Measurements from ENCODE around the gene ADIRF. TPM values are rescaled to one million over a fixed set of nuclear protein-coding genes. Genes with fewer than 3 reads are reported as not detected.
"Not testable (repeated sequence)": the region's sequence is repeated elsewhere in the genome, so short reads cannot be mapped to it uniquely, and the experiment has no call there.

The ADIRF gene
- polyA plus RNA-seq, 1 donor from 2014 or later = not detected

DNA sequence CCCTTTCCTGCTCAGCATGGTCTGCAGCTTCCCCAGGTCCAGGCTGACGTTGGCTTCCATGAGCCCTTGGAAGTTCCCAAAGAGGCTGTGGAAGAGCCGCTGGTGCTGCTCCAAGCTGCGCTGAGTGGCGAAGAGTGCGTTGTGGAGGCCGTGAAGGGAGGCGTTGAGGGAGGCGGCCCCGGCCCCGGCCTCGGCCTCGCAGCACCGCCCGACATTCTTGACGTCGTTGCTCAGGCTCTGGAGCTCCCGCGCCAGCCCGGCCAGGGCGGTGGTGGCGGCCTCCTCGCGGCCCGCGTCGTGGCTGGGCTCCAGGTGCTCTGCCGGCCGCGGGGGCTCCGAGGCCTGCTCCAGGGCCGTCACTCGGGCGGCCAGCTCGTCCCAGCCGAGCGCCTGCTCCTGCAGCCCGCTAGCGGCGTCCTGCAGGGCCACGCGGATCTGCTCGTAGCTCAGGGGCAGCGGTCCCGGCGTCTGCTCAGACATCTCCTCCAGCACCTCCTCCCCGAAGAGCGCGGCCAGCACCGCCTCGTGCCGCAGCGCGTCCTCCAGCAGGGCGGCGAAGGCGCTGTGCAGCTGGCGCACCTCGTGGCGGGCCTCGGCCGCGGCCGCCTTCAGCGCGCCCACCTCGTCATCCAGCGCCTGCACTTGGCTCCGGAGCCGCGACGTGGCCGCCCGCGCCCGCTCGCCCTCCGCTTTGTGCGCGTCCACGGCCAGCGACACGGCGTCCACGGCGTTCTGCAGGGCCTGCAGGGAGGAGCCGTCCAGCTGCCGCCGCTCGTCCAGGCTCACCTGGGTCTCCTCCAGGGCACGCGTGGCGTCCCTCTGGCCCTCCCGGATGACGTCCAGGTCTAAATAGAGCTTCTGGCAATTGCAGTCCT is 25.6 kb upstream of the ADIRF start:
- Mint-ChIP-seq H3K9me3 (no peaks in the 10 kb centered on the region), H3K27ac (peak overlapping the region in 1 of 3 donors; percentile 62)

DNA sequence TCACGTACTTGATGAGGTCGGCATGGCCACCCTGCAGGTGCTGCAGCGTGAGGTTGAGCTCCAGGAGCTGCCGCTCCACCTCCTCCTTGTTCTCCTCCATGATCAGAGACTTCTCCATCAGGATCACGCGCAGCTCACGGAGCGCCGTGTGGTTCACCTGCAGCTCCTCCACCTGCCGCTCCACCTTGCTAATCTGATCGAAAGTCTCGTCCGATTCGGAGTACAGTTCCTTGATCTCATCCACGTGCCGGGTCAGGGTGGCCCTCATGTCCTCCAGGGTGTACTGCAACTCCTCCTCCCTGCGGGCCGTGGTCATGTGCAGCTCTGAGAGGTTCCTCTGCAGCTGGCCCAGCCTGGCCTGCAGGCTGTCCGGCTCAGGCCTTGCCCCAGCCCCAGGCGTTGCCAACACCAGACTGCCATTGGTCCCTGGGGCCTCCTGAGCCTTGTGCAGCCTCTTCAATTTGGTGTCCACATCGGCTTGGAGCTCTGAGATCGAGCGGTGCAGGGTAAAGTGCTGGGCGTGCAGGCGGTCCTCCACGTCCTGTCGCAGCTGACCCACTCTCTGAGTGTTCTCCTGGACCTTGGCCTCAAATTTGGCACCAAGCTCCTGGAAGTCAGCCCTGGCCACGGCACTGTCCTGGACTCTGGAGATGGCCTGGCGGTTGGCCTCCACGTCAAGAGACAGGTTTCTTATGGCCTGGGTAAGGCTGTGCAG is 24.8 kb upstream of the ADIRF start:
- Mint-ChIP-seq H3K4me1 (peaks cover 0 to 1% (median 0%) of the 10 kb centered on the region in 3 donors), H3K27me3 (peaks cover 9% of the 10 kb centered on the region), H3K27ac (no peak overlapping the region), H3K4me3 (no peak overlapping the region), H3K36me3 (no peaks in the 10 kb centered on the region), H3K9me3 (peaks cover 0 to 2% (median 0%) of the 10 kb centered on the region in 3 donors)

More for the DNA sequence above, 25.6 kb upstream of the ADIRF start:
- Mint-ChIP-seq H3K27me3 (peaks cover 9% of the 10 kb centered on the region), H3K4me3 (no peak overlapping the region), H3K4me1 (peaks cover 0 to 1% (median 0%) of the 10 kb centered on the region in 3 donors), H3K36me3 (no peaks in the 10 kb centered on the region)

DNA sequence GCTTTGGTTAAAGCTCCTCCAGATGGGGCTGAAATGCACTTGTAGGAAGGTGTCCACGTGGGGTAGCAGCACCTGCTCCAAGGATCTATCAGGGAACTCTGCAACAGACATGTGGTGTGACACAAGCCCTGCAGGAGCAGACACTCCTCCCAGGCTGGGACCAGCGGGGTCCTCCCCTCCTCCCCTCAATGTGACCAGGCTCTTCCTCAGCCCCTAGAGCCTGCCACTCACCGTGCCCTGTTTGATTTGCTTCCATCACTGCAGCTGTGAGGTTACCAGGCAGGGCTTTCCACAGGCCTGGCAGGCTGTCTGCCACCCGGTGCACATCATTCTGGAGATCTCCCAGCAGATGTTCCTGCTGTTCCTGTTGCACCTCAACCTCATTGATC is 24.3 kb upstream of the ADIRF start:
- Mint-ChIP-seq H3K27me3 (peaks cover 9% of the 10 kb centered on the region), H3K4me3 (no peak overlapping the region), H3K4me1 (peaks cover 0 to 1% (median 0%) of the 10 kb centered on the region in 3 donors), H3K36me3 (no peaks in the 10 kb centered on the region), H3K9me3 (peaks cover 0 to 2% (median 0%) of the 10 kb centered on the region in 3 donors), H3K27ac (no peak overlapping the region)

- Mint-ChIP-seq H3K27me3 (peaks cover 9% of the 10 kb centered on the region), H3K36me3 (no peaks in the 10 kb centered on the region), H3K27ac (no peak overlapping the region), H3K4me3 (no peak overlapping the region), H3K9me3 (peaks cover 0 to 2% (median 0%) of the 10 kb centered on the region in 3 donors), H3K4me1 (peaks cover 0 to under 1% (median 0%) of the 10 kb centered on the region in 3 donors)
These were observed 23.8 kb upstream of the ADIRF start for GRCh38 chr10:86944471-86944870.

- Mint-ChIP-seq H3K4me1 (no peaks in the 10 kb centered on the region), H3K4me3 (no peak overlapping the region), H3K36me3 (no peaks in the 10 kb centered on the region), H3K9me3 (peaks cover 0 to 2% (median 0%) of the 10 kb centered on the region in 3 donors), H3K27me3 (peaks cover 9% of the 10 kb centered on the region), H3K27ac (no peak overlapping the region)
These were observed 23.4 kb upstream of the ADIRF start for GRCh38 chr10:86944907-86945306.

- no peaks in the 10 kb centered on the region for H3K4me1 Mint-ChIP-seq
- peaks cover 9% of the 10 kb centered on the region for H3K27me3 Mint-ChIP-seq
- H3K9me3 Mint-ChIP-seq = peaks cover 0 to 4% (median 2%) of the 10 kb centered on the region in 3 donors
- no peaks in the 10 kb centered on the region for H3K36me3 Mint-ChIP-seq
- peak overlapping the region in 1 of 3 donors; percentile 53 for H3K27ac Mint-ChIP-seq
- no peak overlapping the region for H3K4me3 Mint-ChIP-seq
These were observed 22.7 kb upstream of the ADIRF start for GRCh38 chr10:86945361-86946212.

DNA sequence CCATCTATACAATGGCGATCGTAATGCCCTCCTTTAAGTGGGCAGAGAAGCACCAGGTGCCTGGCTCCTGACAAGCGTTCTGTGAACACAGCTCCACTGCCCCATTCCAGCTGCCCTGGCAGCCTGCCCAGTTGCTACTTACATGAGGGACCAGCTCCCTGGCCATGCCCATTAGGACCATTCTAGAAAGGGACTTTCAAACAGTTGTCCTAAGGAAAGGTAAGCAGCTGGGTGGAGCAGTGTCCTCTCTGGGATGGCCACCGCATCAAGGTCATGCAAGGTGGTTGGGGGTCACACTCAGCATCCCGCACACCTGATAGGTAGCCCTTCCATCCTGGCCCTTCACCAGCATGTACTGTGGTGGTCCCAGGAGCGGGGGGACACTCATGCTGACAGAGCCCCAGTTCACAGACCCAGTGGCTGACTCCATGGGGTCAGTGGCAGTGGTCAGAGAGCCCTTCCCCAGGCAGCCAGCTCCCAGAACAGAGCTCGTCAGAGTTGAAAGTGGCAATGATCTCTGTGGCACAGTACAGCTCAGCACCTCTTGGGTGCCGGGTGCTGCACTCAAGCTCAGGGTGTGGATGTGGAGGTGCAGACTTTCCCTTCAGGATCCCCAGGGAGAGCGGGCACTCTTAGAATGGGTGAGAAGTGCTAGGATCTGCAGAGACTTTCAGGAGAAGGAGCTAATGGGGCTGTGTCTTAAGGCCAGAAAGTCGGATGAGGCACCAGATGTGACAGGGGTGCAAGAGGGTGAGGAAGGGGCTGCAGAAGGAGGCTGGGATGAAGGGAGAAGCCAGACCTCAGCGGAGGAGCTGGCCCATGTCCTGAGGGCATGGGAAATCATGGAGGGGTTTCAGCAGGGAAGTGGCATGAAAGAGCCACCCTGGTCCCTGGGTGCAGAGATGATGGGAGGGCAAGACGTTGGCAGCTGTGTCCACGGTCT is 21.8 kb upstream of the ADIRF start:
- Mint-ChIP-seq H3K4me1 (no peaks in the 10 kb centered on the region), H3K36me3 (no peaks in the 10 kb centered on the region), H3K4me3 (peak overlapping the region in 1 of 4 donors; percentile 34), H3K27ac (peak overlapping the region in 1 of 3 donors; percentile 65), H3K27me3 (peaks cover 9% of the 10 kb centered on the region), H3K9me3 (peaks cover 0 to 4% (median 2%) of the 10 kb centered on the region in 3 donors)

DNA sequence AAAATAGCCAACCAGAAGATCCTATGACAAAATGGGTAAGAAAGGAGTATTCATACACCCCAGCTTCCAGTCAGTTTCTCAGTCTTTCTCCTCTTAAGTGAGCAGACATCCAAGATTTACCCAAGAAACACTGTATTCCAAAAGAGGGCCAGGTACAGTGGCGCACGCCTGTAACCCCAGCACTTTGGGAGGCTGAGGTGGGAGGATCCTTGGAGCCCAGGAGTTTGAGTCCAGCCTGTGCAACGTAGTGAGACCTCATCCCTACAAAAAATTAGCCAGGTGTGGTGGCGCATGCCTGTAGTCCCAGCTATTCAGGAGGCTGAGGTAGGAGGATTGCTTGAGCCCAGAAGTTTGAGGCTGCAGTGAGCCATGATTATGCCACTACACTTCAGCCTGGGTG is 20.5 kb upstream of the ADIRF start:
- H3K36me3 Mint-ChIP-seq, H3K27me3 Mint-ChIP-seq, H3K4me1 Mint-ChIP-seq, H3K27ac Mint-ChIP-seq, H3K4me3 Mint-ChIP-seq: not testable (repeated sequence)
- H3K9me3 Mint-ChIP-seq = peaks cover 2 to 14% (median 8%) of the 10 kb centered on the region in 3 donors

DNA sequence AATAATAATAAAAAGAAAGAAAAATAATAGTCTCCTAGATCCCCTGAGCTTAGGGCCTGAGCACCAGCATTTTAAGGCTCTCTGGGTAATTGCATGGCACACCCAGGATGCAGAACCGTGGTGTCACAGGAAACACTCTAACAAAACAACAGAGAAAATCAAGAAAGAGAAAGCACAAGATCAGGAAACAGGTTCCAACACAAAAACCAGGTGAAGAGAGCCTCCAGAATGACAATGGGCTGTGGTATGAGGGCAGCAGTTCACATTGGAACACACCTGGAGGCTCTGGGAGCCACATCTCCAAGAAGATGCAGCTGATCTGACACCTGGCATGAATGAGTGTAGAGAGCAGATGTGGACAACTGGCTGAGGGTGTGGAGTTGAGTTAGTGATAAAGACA is 17.9 kb upstream of the ADIRF start:
- H3K27ac Mint-ChIP-seq = no peak overlapping the region
- H3K4me3 Mint-ChIP-seq = peak overlapping the region in 1 of 4 donors; percentile 40

DNA sequence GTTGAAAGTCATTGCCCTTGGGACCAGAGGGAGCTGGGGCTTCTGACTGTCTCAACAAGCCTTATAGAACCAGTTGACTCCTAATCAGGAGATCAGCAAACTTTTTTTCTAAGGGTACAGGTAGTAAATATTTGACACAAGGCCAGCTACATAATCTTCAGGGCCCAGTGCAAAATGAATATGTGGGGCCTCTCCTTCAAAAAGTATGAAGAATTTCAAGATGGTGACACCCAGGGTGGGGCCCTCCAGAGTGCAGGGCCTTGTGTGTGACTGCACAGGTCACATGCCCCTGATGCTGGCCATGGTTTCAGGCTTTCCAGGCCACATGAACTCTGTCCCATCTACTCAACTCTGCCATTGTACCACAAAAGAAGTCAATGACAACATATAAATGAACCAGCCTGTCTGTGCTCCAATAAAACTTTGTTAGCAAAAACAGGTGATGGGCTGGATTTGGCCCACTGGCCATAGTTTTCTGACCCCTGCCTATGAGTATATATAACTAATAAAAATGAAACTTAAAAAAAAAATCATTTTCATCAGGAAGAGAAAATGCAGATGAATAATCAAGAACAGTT is 17.0 kb upstream of the ADIRF start:
- Mint-ChIP-seq H3K27me3 (peaks cover 8% of the 10 kb centered on the region), H3K27ac (no peak overlapping the region), H3K4me3 (no peak overlapping the region), H3K4me1 (no peaks in the 10 kb centered on the region), H3K36me3 (peaks cover 3% of the 10 kb centered on the region), H3K9me3 (peaks cover 4 to 18% (median 8%) of the 10 kb centered on the region in 3 donors)

More for the DNA sequence above, 17.9 kb upstream of the ADIRF start:
- Mint-ChIP-seq H3K36me3 (peaks cover 3% of the 10 kb centered on the region), H3K4me1 (no peaks in the 10 kb centered on the region), H3K9me3 (peaks cover 4 to 18% (median 8%) of the 10 kb centered on the region in 3 donors), H3K27me3 (peaks cover 9% of the 10 kb centered on the region)

DNA sequence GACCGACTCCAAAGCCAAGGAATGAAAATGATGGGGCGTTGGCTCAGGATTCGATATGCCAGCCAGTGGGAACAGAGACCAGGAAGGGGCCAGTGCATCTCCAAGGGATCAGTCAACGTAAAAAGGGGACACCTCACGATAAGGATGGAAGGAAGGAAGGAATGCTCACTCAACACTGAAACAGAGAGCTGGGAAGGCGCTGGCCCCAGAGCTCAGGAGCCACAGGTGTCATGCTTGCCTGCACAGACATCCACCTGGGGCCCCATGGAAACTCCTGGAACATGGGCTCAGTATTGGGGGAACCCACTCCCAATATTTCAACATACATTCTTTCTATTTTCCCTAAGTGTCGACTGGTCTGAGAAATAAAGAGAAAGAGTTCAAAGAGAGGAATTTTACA is 16.2 kb upstream of the ADIRF start:
- Mint-ChIP-seq H3K27me3 (peaks cover under 1% of the 10 kb centered on the region), H3K9me3 (peaks cover 4 to 18% (median 8%) of the 10 kb centered on the region in 3 donors), H3K4me1 (no peaks in the 10 kb centered on the region), H3K4me3 (no peak overlapping the region), H3K36me3 (peaks cover 3% of the 10 kb centered on the region), H3K27ac (peak overlapping the region in 1 of 3 donors; percentile 71)

- H3K9me3 Mint-ChIP-seq = peaks cover 4 to 18% (median 8%) of the 10 kb centered on the region in 3 donors
- not testable (repeated sequence) for H3K27ac Mint-ChIP-seq, H3K27me3 Mint-ChIP-seq, H3K4me3 Mint-ChIP-seq, H3K4me1 Mint-ChIP-seq, H3K36me3 Mint-ChIP-seq
These were observed 15.6 kb upstream of the ADIRF start for GRCh38 chr10:86952697-86953096.
